Vagina (tissue), 2 donors: ENCODE data around the gene AGBL4.

ENCODE experiments used
- POLR2AphosphoS5 ChIP-seq, 2 donors: sonication (generic); formaldehyde crosslinking; IDR thresholded peaks; one replicate each; pipeline ENCODE4 v1.9.0; 2017; ENCODE audit warnings: antibody characterized with exemption in 2 of 2, mild to moderate bottlenecking in 2 of 2, low read depth in 1 of 2; ENCODE audit not compliant: insufficient read depth in 1 of 2
- TF ChIP-seq, protein P1 (sequence below), 3 experiments: fragments of 450-650 bp in 2 of 3; fragments of 200-600 bp in 1 of 3; sonication (generic) in 1 of 3; IDR thresholded peaks; one replicate each; pipeline ENCODE4 v1.5.1; 2017 to 2019; ENCODE audit warnings: antibody characterized with exemption in 3 of 3, mild to moderate bottlenecking in 2 of 3, moderate library complexity in 2 of 3

DNA sequence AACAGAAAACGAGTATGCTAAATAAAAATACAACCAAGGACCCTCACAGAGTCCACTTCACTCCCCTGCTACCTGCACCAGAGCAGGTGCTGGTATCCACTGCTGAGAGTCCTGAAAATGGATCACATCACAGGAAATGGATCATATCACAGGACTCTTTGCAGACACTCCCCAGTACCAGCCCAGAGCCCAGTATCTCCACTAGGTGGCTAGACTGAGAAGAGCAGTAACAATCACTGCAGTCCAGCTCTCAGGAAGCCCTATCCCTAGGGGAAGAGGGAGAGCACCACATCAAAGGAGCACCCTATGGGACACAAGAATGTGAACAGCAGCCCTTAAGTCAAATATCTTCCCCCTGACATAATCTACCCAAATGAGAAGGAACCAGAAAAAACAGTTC, 28.0 kb downstream of the AGBL4 start:
- TF ChIP-seq, protein P1, sequence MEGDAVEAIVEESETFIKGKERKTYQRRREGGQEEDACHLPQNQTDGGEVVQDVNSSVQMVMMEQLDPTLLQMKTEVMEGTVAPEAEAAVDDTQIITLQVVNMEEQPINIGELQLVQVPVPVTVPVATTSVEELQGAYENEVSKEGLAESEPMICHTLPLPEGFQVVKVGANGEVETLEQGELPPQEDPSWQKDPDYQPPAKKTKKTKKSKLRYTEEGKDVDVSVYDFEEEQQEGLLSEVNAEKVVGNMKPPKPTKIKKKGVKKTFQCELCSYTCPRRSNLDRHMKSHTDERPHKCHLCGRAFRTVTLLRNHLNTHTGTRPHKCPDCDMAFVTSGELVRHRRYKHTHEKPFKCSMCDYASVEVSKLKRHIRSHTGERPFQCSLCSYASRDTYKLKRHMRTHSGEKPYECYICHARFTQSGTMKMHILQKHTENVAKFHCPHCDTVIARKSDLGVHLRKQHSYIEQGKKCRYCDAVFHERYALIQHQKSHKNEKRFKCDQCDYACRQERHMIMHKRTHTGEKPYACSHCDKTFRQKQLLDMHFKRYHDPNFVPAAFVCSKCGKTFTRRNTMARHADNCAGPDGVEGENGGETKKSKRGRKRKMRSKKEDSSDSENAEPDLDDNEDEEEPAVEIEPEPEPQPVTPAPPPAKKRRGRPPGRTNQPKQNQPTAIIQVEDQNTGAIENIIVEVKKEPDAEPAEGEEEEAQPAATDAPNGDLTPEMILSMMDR (IDR thresholded peaks at IDR 0.05), result no peak
- no peak for TF ChIP-seq POLR2AphosphoS5 (IDR thresholded peaks at IDR 0.05; ENCODE audit: insufficient read depth in 1 of 2, low read depth in 1 of 2)
